Lung (tissue), 12 donors: ENCODE measurements around the gene DLK2. TPM values are rescaled to one million over a fixed set of nuclear protein-coding genes. Genes with fewer than 3 reads are reported as not detected.
"Not testable (repeated sequence)": the region's sequence is repeated elsewhere in the genome, so short reads cannot be mapped to it uniquely, and the experiment has no call there.

ENCODE experiments used
- ATAC-seq: fragments of 200-7000 bp; cut with Tn5 transposase; one replicate; pipeline ENCODE4 v1.9.1; 2020; ENCODE audit warnings: moderate number of reproducible peaks; ENCODE audit not compliant: insufficient read depth, low FRiP score
- DNase-seq, 3 donors: peaks; one replicate each; pipeline ENCODE4 v3.0.0-alpha.2; 2013 to 2017
- H3K27ac ChIP-seq, 2 donors: one replicate each; pipeline ENCODE4 v1.5.1; 2013; ENCODE audit warnings: mild to moderate bottlenecking in 2 of 2, moderate library complexity in 2 of 2, control low read depth in 1 of 2, inconsistent platforms in 1 of 2, low read depth in 1 of 2, low read length in 1 of 2
- H3K27me3 ChIP-seq, 3 donors: one replicate each; pipeline ENCODE4 v1.5.1; 2013; ENCODE audit warnings: low read length in 2 of 3; ENCODE audit not compliant: control insufficient read depth in 3 of 3, insufficient read depth in 3 of 3
- H3K36me3 ChIP-seq, 4 donors: one replicate each; pipeline ENCODE4 v1.5.1; 2013; ENCODE audit warnings: low read length in 4 of 4, mild to moderate bottlenecking in 1 of 4, moderate library complexity in 1 of 4; ENCODE audit not compliant: control insufficient read depth in 4 of 4, insufficient read depth in 4 of 4
- H3K4me1 ChIP-seq, 5 donors: one replicate each; pipeline ENCODE4 v1.5.1; 2013; ENCODE audit warnings: low read length in 5 of 5, mild to moderate bottlenecking in 2 of 5, moderate library complexity in 1 of 5; ENCODE audit not compliant: control insufficient read depth in 5 of 5, insufficient read depth in 5 of 5
- H3K4me3 ChIP-seq: one replicate; pipeline ENCODE4 v1.5.1; 2013; ENCODE audit warnings: mild to moderate bottlenecking, control low read depth, moderate library complexity
- H3K9ac ChIP-seq, 2 donors: one replicate each; pipeline ENCODE4 v1.5.1; 2013; ENCODE audit warnings: low read length in 2 of 2, control low read depth in 1 of 2; ENCODE audit not compliant: insufficient read depth in 1 of 2
- H3K9me3 ChIP-seq, 4 donors: one replicate each; pipeline ENCODE4 v1.5.1; 2013; ENCODE audit warnings: low read length in 3 of 4, mild to moderate bottlenecking in 1 of 4, moderate library complexity in 1 of 4; ENCODE audit not compliant: control insufficient read depth in 4 of 4, insufficient read depth in 3 of 4
- CTCF ChIP-seq: IDR thresholded peaks from 2 replicates; pipeline ENCODE4 v1.5.1; 2012; ENCODE audit warnings: mild to moderate bottlenecking; ENCODE audit errors: control extremely low read depth, extremely low read depth
- WGBS, 2 donors: extraction: QIAGEN DNeasy Blood & Tissue Kit; methylation state at CpG; one replicate each; pipeline ENCODE4 v1.1.7; 2013; 5-methylcytosine and 5-hydroxymethylcytosine counted together
- polyA plus RNA-seq, 2 donors: library from polyadenylated mRNA; stranded (reverse); fragments of 200-250 nt; gene quantifications; one replicate each; pipeline ENCODE4 v1.2.1, GENCODE V29; 2013
- total RNA-seq, 2 donors: library from RNA; depleted of rRNA in 1 of 2; stranded (reverse); fragments of >200 nt in 1 of 2; gene quantifications; one replicate each; pipeline ENCODE4 v1.2.1, GENCODE V29; 2014 to 2021
- donor health status: control.
- donor health status: control.
- donor health status: Bipolar disorder and iron deficiency.
- donor health status: healthy.
- donor health status: DM: yes; HTN: yes; CAD: no.

DLK2 gene
- total and polyA plus RNA-seq, 4 donors: 1.1 to 2.6 (median 1.3) TPM

GRCh38 chr6:43461936-43462335, 6.6 kb upstream of the DLK2 start:
- no peak overlapping the region for H3K9ac ChIP-seq
- peaks cover 0 to 12% (median 4%) of the 10 kb centered on the region in 3 donors for H3K27me3 ChIP-seq
- no peak overlapping the region for H3K27ac ChIP-seq
- no peak for ATAC-seq
- H3K4me1 ChIP-seq: no peaks in the 10 kb centered on the region
- no peak for TF ChIP-seq CTCF
- 68 to 82% methylated on average over 5 of the region's 5 CpGs for WGBS, 2 donors
- no peak overlapping the region for H3K4me3 ChIP-seq
- H3K9me3 ChIP-seq: peaks cover 0 to 2% (median 0%) of the 10 kb centered on the region in 4 donors
- DNase-seq: no peak
- no peaks in the 10 kb centered on the region for H3K36me3 ChIP-seq

GRCh38 chr6:43460032-43460431, 4.7 kb upstream of the DLK2 start:
- ATAC-seq: no peak
- H3K27me3 ChIP-seq: peaks cover 0 to 24% (median 10%) of the 10 kb centered on the region in 3 donors
- TF ChIP-seq CTCF: no peak
- peaks cover 0 to 2% (median 0%) of the 10 kb centered on the region in 4 donors for H3K9me3 ChIP-seq
- WGBS, 2 donors: 65 to 85% methylated on average over 4 of the region's 4 CpGs
- no peaks in the 10 kb centered on the region for H3K36me3 ChIP-seq
- DNase-seq: no peak
- H3K9ac ChIP-seq: no peak overlapping the region
- H3K4me3 ChIP-seq: no peak overlapping the region
- H3K4me1 ChIP-seq: peaks cover 0 to 3% (median 0%) of the 10 kb centered on the region in 5 donors
- H3K27ac ChIP-seq: no peak overlapping the region

- H3K4me1 ChIP-seq: peaks cover 0 to 3% (median 0%) of the 10 kb centered on the region in 5 donors
- no peak overlapping the region for H3K9ac ChIP-seq
- peaks cover 0 to 24% (median 10%) of the 10 kb centered on the region in 3 donors for H3K27me3 ChIP-seq
- TF ChIP-seq CTCF: no peak
- 70 to 75% methylated on average over 1 of the region's 1 CpG for WGBS, 2 donors
- H3K36me3 ChIP-seq: no peaks in the 10 kb centered on the region
- ATAC-seq (no peak), DNase-seq (no peak)
- peaks cover 0 to 2% (median 0%) of the 10 kb centered on the region in 4 donors for H3K9me3 ChIP-seq
- H3K4me3 ChIP-seq: no peak overlapping the region
- H3K27ac ChIP-seq: no peak overlapping the region
Observed at GRCh38 chr6:43459535-43459934, 4.2 kb upstream of the DLK2 start.

- not testable (repeated sequence) for H3K9me3 ChIP-seq, H3K36me3 ChIP-seq, H3K4me3 ChIP-seq, H3K9ac ChIP-seq, ATAC-seq, DNase-seq, H3K27ac ChIP-seq, H3K4me1 ChIP-seq
- H3K27me3 ChIP-seq: peaks cover 0 to 19% (median 10%) of the 10 kb centered on the region in 3 donors
- WGBS, 2 donors: 94% methylated on average over 15 of the region's 15 CpGs
Observed at GRCh38 chr6:43458154-43458553, 2.8 kb upstream of the DLK2 start.
